Fibroblast of lung (primary cell): ENCODE data around the gene EML2. TPM values are rescaled to one million over a fixed set of nuclear protein-coding genes. Genes with fewer than 3 reads are reported as not detected.

ENCODE experiments used
- DNase-seq, 2 donors: peaks; one replicate each; pipeline versions ENCODE4 v3.0.0 to v3.0.0-alpha.2; 2010; ENCODE audit warnings: low read depth in 2 of 2
- H2AFZ ChIP-seq: 2 replicates; pipeline ENCODE4 v1.5.1; 2012; ENCODE audit warnings: low read length, control low read depth, inconsistent platforms
- H3K27ac ChIP-seq: 2 replicates; pipeline ENCODE4 v1.5.1; 2011; ENCODE audit warnings: low read length, control low read depth; ENCODE audit not compliant: insufficient read depth
- H3K27me3 ChIP-seq: 2 replicates; pipeline ENCODE4 v1.5.1; 2011; ENCODE audit warnings: mild to moderate bottlenecking, low read length; ENCODE audit not compliant: control insufficient read depth, insufficient read depth
- H3K36me3 ChIP-seq: 2 replicates; pipeline ENCODE4 v1.5.1; 2011; ENCODE audit warnings: low read length; ENCODE audit not compliant: control insufficient read depth, insufficient read depth
- H3K4me1 ChIP-seq: 2 replicates; pipeline ENCODE4 v1.5.1; 2011; ENCODE audit warnings: low read length; ENCODE audit not compliant: control insufficient read depth, insufficient read depth; ENCODE audit errors: extremely low read depth
- H3K4me2 ChIP-seq: 2 replicates; pipeline ENCODE4 v1.5.1; 2011; ENCODE audit warnings: low read length, control low read depth; ENCODE audit not compliant: insufficient read depth; ENCODE audit errors: extremely low read depth
- H3K4me3 ChIP-seq, 4 experiments: fragments of 200-600 bp in 1 of 4; sonication (generic) in 1 of 4; replicated peaks in 1 of 4; 2 replicates each; pipeline ENCODE4 v1.5.1; 2011 to 2016; ENCODE audit warnings: low read length in 4 of 4, low read depth in 3 of 4, mild to moderate bottlenecking in 3 of 4, control low read depth in 2 of 4, inconsistent platforms in 1 of 4, mixed read lengths in 1 of 4; ENCODE audit not compliant: insufficient read depth in 1 of 4; ENCODE audit errors: control extremely low read depth in 1 of 4
- H3K79me2 ChIP-seq: 2 replicates; pipeline ENCODE4 v1.5.1; 2012; ENCODE audit warnings: mild to moderate bottlenecking, low read length, inconsistent platforms; ENCODE audit not compliant: control insufficient read depth, insufficient read depth
- H3K9ac ChIP-seq: 2 replicates; pipeline ENCODE4 v1.5.1; 2011; ENCODE audit warnings: mild to moderate bottlenecking, low read length, control low read depth; ENCODE audit not compliant: insufficient read depth
- H3K9me3 ChIP-seq: 2 replicates; pipeline ENCODE4 v1.5.1; 2012; ENCODE audit warnings: low read depth, low read length; ENCODE audit not compliant: control insufficient read depth, insufficient read depth
- H4K20me1 ChIP-seq: 2 replicates; pipeline ENCODE4 v1.5.1; 2011; ENCODE audit warnings: low read length; ENCODE audit not compliant: control insufficient read depth, insufficient read depth; ENCODE audit errors: extremely low read depth
- EZH2 ChIP-seq: IDR thresholded peaks from 2 replicates; pipeline ENCODE4 v1.5.1; 2012; ENCODE audit warnings: low read length, control low read depth, mild to moderate bottlenecking; ENCODE audit errors: missing control alignments
- polyA plus RNA-seq, 2 donors: library from polyadenylated mRNA; depleted of rRNA in 1 of 2; stranded (reverse) in 1 of 2; unstranded in 1 of 2; fragments of >200 nt; gene quantifications; 2 replicates each; pipeline ENCODE4 v1.2.1, GENCODE V29; 2011 to 2012; ENCODE audit warnings: missing spikeins in 1 of 2
- total RNA-seq: library from RNA; depleted of rRNA; stranded (reverse); fragments of >200 nt; gene quantifications from 2 replicates; pipeline ENCODE4 v1.2.1, GENCODE V29; 2014
- TF ChIP-seq, protein P1 (sequence below), 2 donors: IDR thresholded peaks in 1 of 2; conservative IDR thresholded peaks in 1 of 2; 1 replicate in 1 of 2; 2 replicates in 1 of 2; pipeline ENCODE4 v1.5.1; 2011 to 2012; ENCODE audit warnings: low read length in 2 of 2, control low read depth in 1 of 2, inconsistent platforms in 1 of 2, low read depth in 1 of 2, mild to moderate bottlenecking in 1 of 2

EML2 gene
- total and polyA plus RNA-seq, 2 donors (not counting 1 experiment from before 2014, with no cell fraction given), result 11.2 to 69.9 TPM

DNA sequence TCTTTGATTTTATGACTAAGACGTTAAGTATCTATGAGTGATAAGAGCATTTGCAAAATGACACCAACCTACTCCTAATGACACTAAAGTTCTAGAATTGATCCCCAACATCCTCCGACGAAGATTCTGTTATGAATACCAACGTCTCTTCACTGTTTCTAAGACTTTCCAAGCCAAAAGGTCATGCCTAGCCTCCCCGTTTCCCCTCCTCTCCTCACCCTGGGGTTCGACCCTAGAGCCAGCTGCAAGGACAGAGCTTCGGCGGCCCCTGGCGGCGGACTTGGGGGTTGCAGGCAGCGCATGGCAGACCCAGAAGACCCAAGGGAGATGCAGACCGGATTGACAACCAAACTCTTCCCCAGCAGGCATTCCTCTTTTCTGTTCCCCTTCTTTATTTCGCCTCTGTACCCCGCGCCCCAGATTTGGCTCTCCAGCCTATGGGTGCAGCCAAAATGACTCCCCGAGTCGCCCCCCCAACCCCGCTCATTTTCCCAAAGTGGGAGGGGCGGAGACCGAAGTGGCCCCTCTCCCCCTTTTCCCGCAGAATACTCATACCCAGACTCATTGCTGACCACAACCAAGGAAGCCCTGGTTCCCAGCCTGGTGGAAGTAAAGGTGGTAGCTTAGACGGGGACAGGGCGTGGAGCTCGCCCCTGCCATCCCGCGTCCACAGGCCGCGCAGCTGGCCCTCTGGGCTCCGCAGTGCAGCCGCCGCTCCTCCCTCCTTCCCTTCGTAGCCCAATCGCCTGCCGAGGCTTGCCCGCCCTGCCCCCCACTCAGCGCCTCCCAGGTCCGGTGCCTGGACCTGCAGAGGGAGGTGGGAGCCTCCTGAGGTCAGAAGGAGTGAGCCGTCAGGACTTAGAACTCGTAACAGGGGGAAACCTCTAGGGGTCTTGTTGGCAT lies 4.1 kb upstream of the EML2 start:
- no peak overlapping the region for H3K9ac ChIP-seq
- no peaks in the 10 kb centered on the region for H3K27me3 ChIP-seq
- peaks cover 3% of the 10 kb centered on the region for H3K79me2 ChIP-seq
- TF ChIP-seq, protein P1, sequence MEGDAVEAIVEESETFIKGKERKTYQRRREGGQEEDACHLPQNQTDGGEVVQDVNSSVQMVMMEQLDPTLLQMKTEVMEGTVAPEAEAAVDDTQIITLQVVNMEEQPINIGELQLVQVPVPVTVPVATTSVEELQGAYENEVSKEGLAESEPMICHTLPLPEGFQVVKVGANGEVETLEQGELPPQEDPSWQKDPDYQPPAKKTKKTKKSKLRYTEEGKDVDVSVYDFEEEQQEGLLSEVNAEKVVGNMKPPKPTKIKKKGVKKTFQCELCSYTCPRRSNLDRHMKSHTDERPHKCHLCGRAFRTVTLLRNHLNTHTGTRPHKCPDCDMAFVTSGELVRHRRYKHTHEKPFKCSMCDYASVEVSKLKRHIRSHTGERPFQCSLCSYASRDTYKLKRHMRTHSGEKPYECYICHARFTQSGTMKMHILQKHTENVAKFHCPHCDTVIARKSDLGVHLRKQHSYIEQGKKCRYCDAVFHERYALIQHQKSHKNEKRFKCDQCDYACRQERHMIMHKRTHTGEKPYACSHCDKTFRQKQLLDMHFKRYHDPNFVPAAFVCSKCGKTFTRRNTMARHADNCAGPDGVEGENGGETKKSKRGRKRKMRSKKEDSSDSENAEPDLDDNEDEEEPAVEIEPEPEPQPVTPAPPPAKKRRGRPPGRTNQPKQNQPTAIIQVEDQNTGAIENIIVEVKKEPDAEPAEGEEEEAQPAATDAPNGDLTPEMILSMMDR (conservative IDR thresholded peaks at IDR 0.05 in 1 of 2, IDR thresholded peaks at IDR 0.05 in 1 of 2; ENCODE audit: low read depth in 1 of 2, low read length in 2 of 2), result peak; percentile 99
- TF ChIP-seq EZH2, result no peak
- H3K4me1 ChIP-seq, result peaks cover 11% of the 10 kb centered on the region
- no peak overlapping the region for H3K27ac ChIP-seq
- H2AFZ ChIP-seq, result no peak overlapping the region
- peak overlapping the region; percentile 54 for H3K4me2 ChIP-seq
- no peaks in the 10 kb centered on the region for H3K9me3 ChIP-seq
- H3K4me3 ChIP-seq, result peak overlapping the region in 2 of 4 experiments; percentile 17 to 27
- peak; percentile 63 to 79 for DNase-seq
- H3K36me3 ChIP-seq, result no peaks in the 10 kb centered on the region
- H4K20me1 ChIP-seq, result no peaks in the 10 kb centered on the region

DNA sequence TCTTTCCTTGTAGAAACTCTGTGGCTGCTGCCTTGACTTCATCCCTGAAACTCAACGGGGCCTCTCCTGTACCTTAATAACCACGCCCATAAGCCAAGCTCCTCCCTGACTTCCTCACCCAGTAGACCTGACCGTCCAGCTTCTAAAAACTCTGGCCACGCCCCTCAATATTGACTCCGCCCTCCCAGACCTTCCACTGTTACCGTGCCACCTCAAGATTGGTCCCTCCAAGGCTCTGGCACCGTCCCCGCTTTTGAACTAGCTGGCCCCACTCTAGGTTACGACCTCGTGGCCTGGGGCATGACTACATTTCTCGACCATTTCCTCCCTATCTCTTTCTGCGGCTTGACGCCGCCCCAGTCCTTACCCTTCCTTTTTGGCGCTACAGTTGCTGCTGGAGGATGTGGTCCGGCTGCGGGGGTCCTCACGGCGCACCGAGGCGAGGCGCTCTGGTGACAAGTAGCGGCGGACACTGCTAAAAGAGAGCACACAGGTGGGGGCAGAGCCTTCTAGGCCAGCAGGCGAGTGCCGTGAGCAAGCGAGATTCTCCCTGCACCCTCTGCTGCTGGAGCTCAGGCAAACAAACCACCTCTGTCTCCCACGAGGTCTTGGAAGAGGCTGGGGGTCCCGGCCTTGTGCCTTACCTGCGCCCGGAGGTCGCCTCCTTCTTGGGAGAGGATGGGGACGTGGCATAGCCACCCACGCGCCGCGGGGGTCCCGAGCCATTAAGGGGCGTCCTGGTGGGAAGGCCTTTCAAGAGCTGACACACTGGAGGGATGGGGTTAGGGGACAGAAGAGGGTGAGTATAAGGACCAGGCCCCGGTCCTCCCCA lies 2.3 kb upstream of the EML2 start:
- TF ChIP-seq, protein P1 (conservative IDR thresholded peaks at IDR 0.05 in 1 of 2, IDR thresholded peaks at IDR 0.05 in 1 of 2; ENCODE audit: low read depth in 1 of 2, low read length in 2 of 2), result no peak
- TF ChIP-seq EZH2, result no peak
- peak overlapping the region; percentile 68 for H3K4me2 ChIP-seq
- peaks cover 14% of the 10 kb centered on the region for H3K4me1 ChIP-seq
- peaks cover 4% of the 10 kb centered on the region for H3K79me2 ChIP-seq
- peak overlapping the region; percentile 25 for H2AFZ ChIP-seq
- no peaks in the 10 kb centered on the region for H3K36me3 ChIP-seq
- peak; percentile 62 to 70 for DNase-seq
- peak overlapping the region; percentile 22 to 50 (median 39) for H3K4me3 ChIP-seq
- H3K9me3 ChIP-seq, result no peaks in the 10 kb centered on the region
- peak overlapping the region; percentile 52 for H3K27ac ChIP-seq
- H3K9ac ChIP-seq, result no peak overlapping the region
- no peaks in the 10 kb centered on the region for H3K27me3 ChIP-seq
- H4K20me1 ChIP-seq, result no peaks in the 10 kb centered on the region

DNA sequence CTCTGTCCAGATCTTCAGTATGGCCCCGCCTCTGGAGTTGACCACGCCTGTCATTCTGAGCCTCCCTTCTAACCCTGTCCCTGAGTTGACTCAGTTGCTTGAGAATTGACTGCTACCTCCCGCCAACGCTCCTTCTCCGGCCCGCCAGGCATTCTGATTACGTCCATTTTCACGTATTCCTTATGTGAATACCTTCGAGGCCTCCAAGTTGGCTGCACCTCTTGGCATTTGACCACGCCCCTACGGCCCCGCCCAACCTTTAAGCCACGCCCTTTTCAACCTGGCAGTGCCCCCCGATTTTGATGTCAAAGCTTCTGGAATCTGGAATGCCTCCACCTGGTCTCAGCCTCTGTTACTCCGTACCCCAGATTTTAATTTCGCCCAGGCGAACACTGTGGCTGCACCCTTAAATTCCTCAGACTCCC lies 1.7 kb upstream of the EML2 start:
- Histone ChIP-seq H3K4me2 (peak overlapping the region; percentile 68), H2AFZ (no peak overlapping the region), H3K36me3 (no peaks in the 10 kb centered on the region), H3K79me2 (peaks cover 4% of the 10 kb centered on the region), H3K9ac (no peak overlapping the region), H4K20me1 (no peaks in the 10 kb centered on the region), H3K4me3 (peak overlapping the region in 1 of 4 experiments; percentile 45), H3K27ac (peak overlapping the region; percentile 52), H3K4me1 (peaks cover 14% of the 10 kb centered on the region), H3K9me3 (no peaks in the 10 kb centered on the region), H3K27me3 (no peaks in the 10 kb centered on the region)
- TF ChIP-seq EZH2, result no peak
- TF ChIP-seq, protein P1 (conservative IDR thresholded peaks at IDR 0.05 in 1 of 2, IDR thresholded peaks at IDR 0.05 in 1 of 2; ENCODE audit: low read depth in 1 of 2, low read length in 2 of 2), result no peak
- no peak for DNase-seq
